GM23338 (cell line): ENCODE data around the gene LYZ. TPM values are rescaled to one million over a fixed set of nuclear protein-coding genes. Genes with fewer than 3 reads are reported as not detected.

Experiments used
- ATAC-seq: fragments of 200-7000 bp; cut with Tn5 transposase; 3 replicates; pipeline ENCODE4 v1.9.1; 2020
- DNase-seq: peaks from one replicate; pipeline ENCODE4 v3.0.0-alpha.2; 2015; ENCODE audit warnings: low spot score
- H2AFZ ChIP-seq: fragments of 200-600 bp; sonication (generic); 2 replicates; pipeline ENCODE4 v1.8.0; 2016; ENCODE audit warnings: antibody characterized with exemption, mild to moderate bottlenecking, moderate library complexity
- H3F3A ChIP-seq: fragments of 200-600 bp; sonication (generic); replicated peaks from 2 replicates; pipeline ENCODE4 v1.8.0; 2017; ENCODE audit warnings: antibody characterized with exemption, mixed run types, low read depth
- H3K27ac ChIP-seq: fragments of 200-600 bp; sonication (generic); 2 replicates; pipeline ENCODE4 v1.6.1; 2016; ENCODE audit warnings: low read depth
- H3K27me3 ChIP-seq: fragments of 200-600 bp; sonication (generic); 2 replicates; pipeline ENCODE4 v1.8.0; 2016; ENCODE audit warnings: mild to moderate bottlenecking, mixed run types, moderate library complexity; ENCODE audit not compliant: insufficient read depth
- H3K36me3 ChIP-seq: fragments of 200-600 bp; sonication (generic); 2 replicates; pipeline ENCODE4 v1.8.0; 2016; ENCODE audit warnings: mild to moderate bottlenecking; ENCODE audit not compliant: insufficient read depth
- H3K4me1 ChIP-seq: fragments of 200-600 bp; sonication (generic); 2 replicates; pipeline ENCODE4 v1.8.0; 2016; ENCODE audit warnings: mild to moderate bottlenecking, moderate library complexity; ENCODE audit not compliant: insufficient read depth
- H3K4me2 ChIP-seq: fragments of 200-600 bp; sonication (generic); 2 replicates; pipeline ENCODE4 v1.7.1; 2017; ENCODE audit warnings: mixed run types
- H3K4me3 ChIP-seq: fragments of 200-600 bp; sonication (generic); 2 replicates; pipeline ENCODE4 v1.6.1; 2016; ENCODE audit warnings: mixed run types
- H3K79me2 ChIP-seq: fragments of 200-600 bp; sonication (generic); replicated peaks from 2 replicates; pipeline ENCODE4 v1.8.0; 2017; ENCODE audit warnings: mild to moderate bottlenecking; ENCODE audit not compliant: insufficient read depth
- H3K9me2 ChIP-seq: fragments of 200-600 bp; sonication (generic); 2 replicates; pipeline ENCODE4 v1.8.0; 2017; ENCODE audit not compliant: insufficient read depth
- H4K20me1 ChIP-seq: fragments of 200-600 bp; sonication (generic); replicated peaks from 2 replicates; pipeline ENCODE4 v1.8.0; 2017; ENCODE audit warnings: mild to moderate bottlenecking; ENCODE audit not compliant: insufficient read depth
- H3K27ac Mint-ChIP-seq: 2 replicates; pipeline ENCODE4 v1.8.0; 2020; ENCODE audit warnings: inconsistent platforms, mild to moderate bottlenecking, moderate library complexity, mixed read lengths
- H3K27me3 Mint-ChIP-seq: 3 replicates; pipeline ENCODE4 v1.8.0; 2022; ENCODE audit warnings: low read depth, mild to moderate bottlenecking, moderate library complexity, mixed read lengths, inconsistent platforms; ENCODE audit not compliant: insufficient read depth, poor library complexity
- H3K36me3 Mint-ChIP-seq: 3 replicates; pipeline ENCODE4 v1.8.0; 2021; ENCODE audit warnings: low read depth, mild to moderate bottlenecking, inconsistent platforms, moderate library complexity, mixed read lengths
- H3K4me1 Mint-ChIP-seq: 3 replicates; pipeline ENCODE4 v1.8.0; 2020; ENCODE audit warnings: mild to moderate bottlenecking, inconsistent platforms, mixed read lengths
- H3K4me3 Mint-ChIP-seq: 3 replicates; pipeline ENCODE4 v1.8.0; 2021; ENCODE audit warnings: moderate library complexity, mild to moderate bottlenecking, inconsistent platforms, mixed read lengths
- H3K9me3 Mint-ChIP-seq: 3 replicates; pipeline ENCODE4 v1.8.0; 2020; ENCODE audit warnings: moderate library complexity, mild to moderate bottlenecking, inconsistent platforms, mixed read lengths
- CREB1 ChIP-seq: fragments of 250-450 bp; sonication (Bioruptor Pico); IDR thresholded peaks from 2 replicates; pipeline ENCODE4 v1.5.0; 2020; ENCODE audit warnings: low read depth, mild to moderate bottlenecking, moderate library complexity
- CTCF ChIP-seq, 2 experiments: fragments of 200-600 bp in 1 of 2; sonication (generic) in 1 of 2; conservative IDR thresholded peaks; 2 replicates each; pipeline versions ENCODE4 v1.5.1 to v1.6.1; 2016 to 2017; ENCODE audit warnings: antibody characterized with exemption in 2 of 2, low read depth in 2 of 2, mild to moderate bottlenecking in 2 of 2, moderate library complexity in 1 of 2
- ETS1 ChIP-seq: IDR thresholded peaks from 2 replicates; pipeline ENCODE4 v1.6.1; 2016; ENCODE audit warnings: antibody characterized with exemption
- EZH2 ChIP-seq: fragments of 200-600 bp; sonication (generic); IDR thresholded peaks from one replicate; pipeline ENCODE4 v1.8.0; 2017; ENCODE audit warnings: antibody characterized with exemption, mild to moderate bottlenecking, low read depth; ENCODE audit not compliant: unreplicated experiment
- EZH2phosphoT487 ChIP-seq: fragments of 200-600 bp; sonication (generic); IDR thresholded peaks from one replicate; pipeline ENCODE4 v1.8.1; 2018; ENCODE audit warnings: antibody characterized with exemption; ENCODE audit not compliant: unreplicated experiment
- JUNB ChIP-seq: IDR thresholded peaks from one replicate; pipeline ENCODE4 v1.6.1; 2016; ENCODE audit warnings: antibody characterized with exemption; ENCODE audit not compliant: unreplicated experiment
- NANOG ChIP-seq: IDR thresholded peaks from 2 replicates; pipeline ENCODE4 v1.6.1; 2016; ENCODE audit warnings: antibody characterized with exemption, borderline replicate concordance
- POLR2AphosphoS5 ChIP-seq: IDR thresholded peaks from 2 replicates; pipeline ENCODE4 v1.6.1; 2016; ENCODE audit warnings: antibody characterized with exemption, low read depth
- REST ChIP-seq: IDR thresholded peaks from one replicate; pipeline ENCODE4 v1.6.1; 2018; ENCODE audit warnings: antibody characterized with exemption; ENCODE audit not compliant: unreplicated experiment
- STAT1 ChIP-seq: IDR thresholded peaks from one replicate; pipeline ENCODE4 v1.6.1; 2016; ENCODE audit warnings: antibody characterized with exemption; ENCODE audit not compliant: unreplicated experiment
- ZNF114 ChIP-seq: fragments of 250-450 bp; sonication (Bioruptor Pico); IDR thresholded peaks from 2 replicates; pipeline ENCODE4 v1.5.0; 2020; ENCODE audit warnings: mild to moderate bottlenecking, moderate library complexity
- ZNF331 ChIP-seq: fragments of 250-450 bp; sonication (Bioruptor Pico); IDR thresholded peaks from 2 replicates; pipeline ENCODE4 v1.5.0; 2020; ENCODE audit warnings: low read depth, mild to moderate bottlenecking, moderate library complexity
- ZNF462 ChIP-seq: fragments of 250-450 bp; sonication (Bioruptor Pico); IDR thresholded peaks from 2 replicates; pipeline ENCODE4 v1.5.0; 2020; ENCODE audit warnings: mild to moderate bottlenecking, moderate library complexity
- polyA plus RNA-seq: library from polyadenylated mRNA; unstranded; fragments of >200 nt; fragmentation: Nextera tagmentation; extraction: Ambion mirVana; gene quantifications from 2 replicates; pipeline ENCODE4 v1.2.1, GENCODE V29; 2016
- total RNA-seq: library from RNA; depleted of rRNA; stranded (reverse); fragments of >200 nt; shearing (Covaris generic); gene quantifications from 2 replicates; pipeline ENCODE4 v1.2.3, GENCODE V29; 2014

The LYZ gene
- total and polyA plus RNA-seq, 2 experiments from 2014 or later, result not detected

- TF ChIP-seq ETS1 (no peak), CREB1 (CRISPR knock-in tag) (no peak), POLR2AphosphoS5 (no peak), JUNB (no peak), ZNF331 (no peak), STAT1 (no peak), EZH2phosphoT487 (no peak), NANOG (no peak), REST (no peak), CTCF (conservative IDR thresholded peaks at IDR 0.05; ENCODE audit: low read depth in 2 of 2) (no peak), ZNF114 (CRISPR knock-in tag) (no peak), EZH2 (no peak), ZNF462 (CRISPR knock-in tag) (no peak)
These were observed 44.2 kb downstream of the LYZ start for GRCh38 chr12:69392179-69392928.

More at GRCh38 chr12:69392179-69392928, 44.2 kb downstream of the LYZ start:
- H3K27ac ChIP-seq, result no peak overlapping the region
- no peak overlapping the region for H3K4me3 ChIP-seq
- no peak overlapping the region for H3K4me2 ChIP-seq
- H3F3A ChIP-seq, result no peaks in the 10 kb centered on the region; the same call in 1 of the 2 replicates
- H3K27me3 Mint-ChIP-seq, result no peaks in the 10 kb centered on the region
- no peak for ATAC-seq
- H3K9me2 ChIP-seq, result no peaks in the 10 kb centered on the region
- H3K4me1 Mint-ChIP-seq, result no peaks in the 10 kb centered on the region
- H3K9me3 Mint-ChIP-seq, result no peaks in the 10 kb centered on the region
- no peaks in the 10 kb centered on the region for H3K4me1 ChIP-seq
- no peaks in the 10 kb centered on the region for H3K27me3 ChIP-seq
- H3K79me2 ChIP-seq, result no peaks in the 10 kb centered on the region
- no peak overlapping the region for H2AFZ ChIP-seq
- H3K4me3 Mint-ChIP-seq, result no peak overlapping the region
- H3K27ac Mint-ChIP-seq, result no peak overlapping the region
- peaks cover 9% of the 10 kb centered on the region; the same call in 1 of the 2 replicates for H3K36me3 ChIP-seq
- no peak for DNase-seq
- no peaks in the 10 kb centered on the region for H4K20me1 ChIP-seq
- peaks cover 35% of the 10 kb centered on the region for H3K36me3 Mint-ChIP-seq
